GM23338 (cell line): ENCODE results near the gene IL15RA. TPM values are rescaled to one million over a fixed set of nuclear protein-coding genes. Genes with fewer than 3 reads are reported as not detected.

ENCODE experiments used
- ATAC-seq: fragments of 200-7000 bp; cut with Tn5 transposase; 3 replicates; pipeline ENCODE4 v1.9.1; 2020
- DNase-seq: peaks from one replicate; pipeline ENCODE4 v3.0.0-alpha.2; 2015; ENCODE audit warnings: low spot score
- H2AFZ ChIP-seq: fragments of 200-600 bp; sonication (generic); 2 replicates; pipeline ENCODE4 v1.8.0; 2016; ENCODE audit warnings: antibody characterized with exemption, mild to moderate bottlenecking, moderate library complexity
- H3F3A ChIP-seq: fragments of 200-600 bp; sonication (generic); replicated peaks from 2 replicates; pipeline ENCODE4 v1.8.0; 2017; ENCODE audit warnings: antibody characterized with exemption, mixed run types, low read depth
- H3K27ac ChIP-seq: fragments of 200-600 bp; sonication (generic); 2 replicates; pipeline ENCODE4 v1.6.1; 2016; ENCODE audit warnings: low read depth
- H3K27me3 ChIP-seq: fragments of 200-600 bp; sonication (generic); 2 replicates; pipeline ENCODE4 v1.8.0; 2016; ENCODE audit warnings: mild to moderate bottlenecking, mixed run types, moderate library complexity; ENCODE audit not compliant: insufficient read depth
- H3K36me3 ChIP-seq: fragments of 200-600 bp; sonication (generic); 2 replicates; pipeline ENCODE4 v1.8.0; 2016; ENCODE audit warnings: mild to moderate bottlenecking; ENCODE audit not compliant: insufficient read depth
- H3K4me1 ChIP-seq: fragments of 200-600 bp; sonication (generic); 2 replicates; pipeline ENCODE4 v1.8.0; 2016; ENCODE audit warnings: mild to moderate bottlenecking, moderate library complexity; ENCODE audit not compliant: insufficient read depth
- H3K4me2 ChIP-seq: fragments of 200-600 bp; sonication (generic); 2 replicates; pipeline ENCODE4 v1.7.1; 2017; ENCODE audit warnings: mixed run types
- H3K4me3 ChIP-seq: fragments of 200-600 bp; sonication (generic); 2 replicates; pipeline ENCODE4 v1.6.1; 2016; ENCODE audit warnings: mixed run types
- H3K79me2 ChIP-seq: fragments of 200-600 bp; sonication (generic); replicated peaks from 2 replicates; pipeline ENCODE4 v1.8.0; 2017; ENCODE audit warnings: mild to moderate bottlenecking; ENCODE audit not compliant: insufficient read depth
- H3K9me2 ChIP-seq: fragments of 200-600 bp; sonication (generic); 2 replicates; pipeline ENCODE4 v1.8.0; 2017; ENCODE audit not compliant: insufficient read depth
- H4K20me1 ChIP-seq: fragments of 200-600 bp; sonication (generic); replicated peaks from 2 replicates; pipeline ENCODE4 v1.8.0; 2017; ENCODE audit warnings: mild to moderate bottlenecking; ENCODE audit not compliant: insufficient read depth
- H3K27ac Mint-ChIP-seq: 2 replicates; pipeline ENCODE4 v1.8.0; 2020; ENCODE audit warnings: inconsistent platforms, mild to moderate bottlenecking, moderate library complexity, mixed read lengths
- H3K27me3 Mint-ChIP-seq: 3 replicates; pipeline ENCODE4 v1.8.0; 2022; ENCODE audit warnings: low read depth, mild to moderate bottlenecking, moderate library complexity, mixed read lengths, inconsistent platforms; ENCODE audit not compliant: insufficient read depth, poor library complexity
- H3K36me3 Mint-ChIP-seq: 3 replicates; pipeline ENCODE4 v1.8.0; 2021; ENCODE audit warnings: low read depth, mild to moderate bottlenecking, inconsistent platforms, moderate library complexity, mixed read lengths
- H3K4me1 Mint-ChIP-seq: 3 replicates; pipeline ENCODE4 v1.8.0; 2020; ENCODE audit warnings: mild to moderate bottlenecking, inconsistent platforms, mixed read lengths
- H3K4me3 Mint-ChIP-seq: 3 replicates; pipeline ENCODE4 v1.8.0; 2021; ENCODE audit warnings: moderate library complexity, mild to moderate bottlenecking, inconsistent platforms, mixed read lengths
- H3K9me3 Mint-ChIP-seq: 3 replicates; pipeline ENCODE4 v1.8.0; 2020; ENCODE audit warnings: moderate library complexity, mild to moderate bottlenecking, inconsistent platforms, mixed read lengths
- CREB1 ChIP-seq: fragments of 250-450 bp; sonication (Bioruptor Pico); IDR thresholded peaks from 2 replicates; pipeline ENCODE4 v1.5.0; 2020; ENCODE audit warnings: low read depth, mild to moderate bottlenecking, moderate library complexity
- EZH2 ChIP-seq: fragments of 200-600 bp; sonication (generic); IDR thresholded peaks from one replicate; pipeline ENCODE4 v1.8.0; 2017; ENCODE audit warnings: antibody characterized with exemption, mild to moderate bottlenecking, low read depth; ENCODE audit not compliant: unreplicated experiment
- EZH2phosphoT487 ChIP-seq: fragments of 200-600 bp; sonication (generic); IDR thresholded peaks from one replicate; pipeline ENCODE4 v1.8.1; 2018; ENCODE audit warnings: antibody characterized with exemption; ENCODE audit not compliant: unreplicated experiment
- JUNB ChIP-seq: IDR thresholded peaks from one replicate; pipeline ENCODE4 v1.6.1; 2016; ENCODE audit warnings: antibody characterized with exemption; ENCODE audit not compliant: unreplicated experiment
- NANOG ChIP-seq: IDR thresholded peaks from 2 replicates; pipeline ENCODE4 v1.6.1; 2016; ENCODE audit warnings: antibody characterized with exemption, borderline replicate concordance
- POLR2AphosphoS5 ChIP-seq: IDR thresholded peaks from 2 replicates; pipeline ENCODE4 v1.6.1; 2016; ENCODE audit warnings: antibody characterized with exemption, low read depth
- REST ChIP-seq: IDR thresholded peaks from one replicate; pipeline ENCODE4 v1.6.1; 2018; ENCODE audit warnings: antibody characterized with exemption; ENCODE audit not compliant: unreplicated experiment
- STAT1 ChIP-seq: IDR thresholded peaks from one replicate; pipeline ENCODE4 v1.6.1; 2016; ENCODE audit warnings: antibody characterized with exemption; ENCODE audit not compliant: unreplicated experiment
- ZNF114 ChIP-seq: fragments of 250-450 bp; sonication (Bioruptor Pico); IDR thresholded peaks from 2 replicates; pipeline ENCODE4 v1.5.0; 2020; ENCODE audit warnings: mild to moderate bottlenecking, moderate library complexity
- ZNF331 ChIP-seq: fragments of 250-450 bp; sonication (Bioruptor Pico); IDR thresholded peaks from 2 replicates; pipeline ENCODE4 v1.5.0; 2020; ENCODE audit warnings: low read depth, mild to moderate bottlenecking, moderate library complexity
- ZNF462 ChIP-seq: fragments of 250-450 bp; sonication (Bioruptor Pico); IDR thresholded peaks from 2 replicates; pipeline ENCODE4 v1.5.0; 2020; ENCODE audit warnings: mild to moderate bottlenecking, moderate library complexity
- polyA plus RNA-seq: library from polyadenylated mRNA; unstranded; fragments of >200 nt; fragmentation: Nextera tagmentation; extraction: Ambion mirVana; gene quantifications from 2 replicates; pipeline ENCODE4 v1.2.1, GENCODE V29; 2016
- total RNA-seq: library from RNA; depleted of rRNA; stranded (reverse); fragments of >200 nt; shearing (Covaris generic); gene quantifications from 2 replicates; pipeline ENCODE4 v1.2.3, GENCODE V29; 2014
- TF ChIP-seq, protein P1 (sequence below), 2 experiments: fragments of 200-600 bp in 1 of 2; sonication (generic) in 1 of 2; conservative IDR thresholded peaks; 2 replicates each; pipeline versions ENCODE4 v1.5.1 to v1.6.1; 2016 to 2017; ENCODE audit warnings: antibody characterized with exemption in 2 of 2, low read depth in 2 of 2, mild to moderate bottlenecking in 2 of 2, moderate library complexity in 1 of 2
- TF ChIP-seq, protein P2 (sequence below): IDR thresholded peaks from 2 replicates; pipeline ENCODE4 v1.6.1; 2016; ENCODE audit warnings: antibody characterized with exemption

IL15RA gene
- total and polyA plus RNA-seq, 2 experiments from 2014 or later: 1.6 to 2.2 TPM

DNA sequence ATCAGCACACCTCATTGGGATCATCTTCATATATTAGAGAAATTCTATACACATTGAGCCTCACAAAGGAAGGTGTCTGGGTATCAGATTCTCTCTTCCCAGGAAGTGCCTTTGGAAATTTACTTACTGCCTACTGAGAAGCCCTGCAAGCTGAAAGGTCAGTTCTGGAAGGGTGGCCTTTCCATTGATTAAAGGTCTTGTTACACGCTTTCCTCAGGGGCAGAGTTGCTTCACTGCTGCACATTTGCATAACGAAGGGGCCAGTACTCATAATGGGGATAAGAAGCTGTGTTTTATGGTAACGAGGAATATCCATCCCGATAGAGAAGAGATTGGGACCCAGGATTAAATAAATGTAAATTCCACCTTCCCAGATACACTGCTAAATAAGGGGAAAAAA is 19.4 kb upstream of the IL15RA start:
- Mint-ChIP-seq H3K4me3 (no peak overlapping the region), H3K27me3 (no peaks in the 10 kb centered on the region), H3K27ac (0 out of 2 replicates have a peak overlapping the region, but pooled peaks have one; percentile 13), H3K36me3 (peaks cover 5% of the 10 kb centered on the region; the same call in 2 of the 3 replicates), H3K9me3 (peaks cover 12% of the 10 kb centered on the region; the same call in 2 of the 3 replicates), H3K4me1 (peaks cover 28% of the 10 kb centered on the region)
- no peaks in the 10 kb centered on the region for H3K36me3 ChIP-seq
- H2AFZ ChIP-seq: no peak overlapping the region
- H3K4me2 ChIP-seq: no peak overlapping the region; the same call in 1 of the 2 replicates
- no peak overlapping the region for H3K4me3 ChIP-seq
- H3K27me3 ChIP-seq: no peaks in the 10 kb centered on the region
- no peaks in the 10 kb centered on the region for H3K9me2 ChIP-seq
- H3K4me1 ChIP-seq: no peaks in the 10 kb centered on the region
- ATAC-seq (peak; percentile 93), DNase-seq (peak; percentile 48)
- TF ChIP-seq EZH2: no peak
- TF ChIP-seq REST: no peak
- TF ChIP-seq ZNF462 (CRISPR knock-in tag): no peak
- TF ChIP-seq, protein P1, sequence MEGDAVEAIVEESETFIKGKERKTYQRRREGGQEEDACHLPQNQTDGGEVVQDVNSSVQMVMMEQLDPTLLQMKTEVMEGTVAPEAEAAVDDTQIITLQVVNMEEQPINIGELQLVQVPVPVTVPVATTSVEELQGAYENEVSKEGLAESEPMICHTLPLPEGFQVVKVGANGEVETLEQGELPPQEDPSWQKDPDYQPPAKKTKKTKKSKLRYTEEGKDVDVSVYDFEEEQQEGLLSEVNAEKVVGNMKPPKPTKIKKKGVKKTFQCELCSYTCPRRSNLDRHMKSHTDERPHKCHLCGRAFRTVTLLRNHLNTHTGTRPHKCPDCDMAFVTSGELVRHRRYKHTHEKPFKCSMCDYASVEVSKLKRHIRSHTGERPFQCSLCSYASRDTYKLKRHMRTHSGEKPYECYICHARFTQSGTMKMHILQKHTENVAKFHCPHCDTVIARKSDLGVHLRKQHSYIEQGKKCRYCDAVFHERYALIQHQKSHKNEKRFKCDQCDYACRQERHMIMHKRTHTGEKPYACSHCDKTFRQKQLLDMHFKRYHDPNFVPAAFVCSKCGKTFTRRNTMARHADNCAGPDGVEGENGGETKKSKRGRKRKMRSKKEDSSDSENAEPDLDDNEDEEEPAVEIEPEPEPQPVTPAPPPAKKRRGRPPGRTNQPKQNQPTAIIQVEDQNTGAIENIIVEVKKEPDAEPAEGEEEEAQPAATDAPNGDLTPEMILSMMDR (conservative IDR thresholded peaks at IDR 0.05; ENCODE audit: low read depth in 2 of 2): no peak
- no peak for TF ChIP-seq EZH2phosphoT487
- TF ChIP-seq JUNB: no peak
- no peak for TF ChIP-seq STAT1
- no peak for TF ChIP-seq CREB1
- no peak for TF ChIP-seq ZNF114 (CRISPR knock-in tag)
- TF ChIP-seq, protein P2, sequence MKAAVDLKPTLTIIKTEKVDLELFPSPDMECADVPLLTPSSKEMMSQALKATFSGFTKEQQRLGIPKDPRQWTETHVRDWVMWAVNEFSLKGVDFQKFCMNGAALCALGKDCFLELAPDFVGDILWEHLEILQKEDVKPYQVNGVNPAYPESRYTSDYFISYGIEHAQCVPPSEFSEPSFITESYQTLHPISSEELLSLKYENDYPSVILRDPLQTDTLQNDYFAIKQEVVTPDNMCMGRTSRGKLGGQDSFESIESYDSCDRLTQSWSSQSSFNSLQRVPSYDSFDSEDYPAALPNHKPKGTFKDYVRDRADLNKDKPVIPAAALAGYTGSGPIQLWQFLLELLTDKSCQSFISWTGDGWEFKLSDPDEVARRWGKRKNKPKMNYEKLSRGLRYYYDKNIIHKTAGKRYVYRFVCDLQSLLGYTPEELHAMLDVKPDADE: no peak
- no peak for TF ChIP-seq ZNF331
- no peak for TF ChIP-seq NANOG
- TF ChIP-seq POLR2AphosphoS5: no peak
- H3K27ac ChIP-seq: no peak overlapping the region
- no peaks in the 10 kb centered on the region for H3K79me2 ChIP-seq
- no peaks in the 10 kb centered on the region for H3F3A ChIP-seq
- H4K20me1 ChIP-seq: no peaks in the 10 kb centered on the region
